K562 (cell line): ENCODE measurements around the gene KCND1. TPM values are rescaled to one million over a fixed set of nuclear protein-coding genes. Genes with fewer than 3 reads are reported as not detected.

ENCODE experiments used
- BACH1 ChIP-seq: fragments of 200-800 bp; sonication (Bioruptor generic); IDR thresholded peaks from 2 replicates; pipeline ENCODE4 v1.6.1; 2016; ENCODE audit warnings: missing genetic modification characterization, missing compliant biosample characterization
- CGGBP1 ChIP-seq: fragments of 250-450 bp; sonication (Bioruptor Pico); IDR thresholded peaks from 2 replicates; pipeline ENCODE4 v1.9.0; 2021; ENCODE audit warnings: mild to moderate bottlenecking
- ELF4 ChIP-seq: fragments of 450-650 bp; formaldehyde crosslinking; IDR thresholded peaks from 2 replicates; pipeline ENCODE4 v1.4.0; 2022; ENCODE audit warnings: missing genetic modification characterization
- MCM5 ChIP-seq: fragments of 450-650 bp; IDR thresholded peaks from 2 replicates; pipeline ENCODE4 v1.6.1; 2016; ENCODE audit warnings: low read depth
- PML ChIP-seq: IDR thresholded peaks from 2 replicates; pipeline ENCODE4 v1.6.1; 2012; ENCODE audit warnings: low read length, inconsistent platforms
- REST ChIP-seq, 2 experiments: fragments of 450-650 bp; formaldehyde crosslinking in 1 of 2; IDR thresholded peaks; 2 replicates each; pipeline versions ENCODE4 v1.4.0 to v1.6.1; 2014 to 2020; ENCODE audit warnings: mild to moderate bottlenecking in 2 of 2, borderline replicate concordance in 1 of 2, low read depth in 1 of 2
- SAP30 ChIP-seq: fragments of 200-600 bp; sonication (generic); IDR thresholded peaks from 2 replicates; pipeline ENCODE4 v1.6.1; 2012; ENCODE audit warnings: borderline replicate concordance, low read depth, mild to moderate bottlenecking, moderate library complexity, low read length, control low read depth, inconsistent platforms; ENCODE audit not compliant: insufficient read depth, poor library complexity, severe bottlenecking
- SMARCA4 ChIP-seq: fragments of 450-650 bp; IDR thresholded peaks from 2 replicates; pipeline ENCODE4 v1.6.1; 2016
- TGIF2 ChIP-seq: sonication (generic); formaldehyde crosslinking; IDR thresholded peaks from 2 replicates; pipeline ENCODE4 v1.8.1; 2022; ENCODE audit warnings: mild to moderate bottlenecking, missing genetic modification reagents, moderate library complexity
- ZBTB33 ChIP-seq: sonication (generic); formaldehyde crosslinking; IDR thresholded peaks from 2 replicates; pipeline ENCODE4 v1.8.1; 2023; ENCODE audit warnings: mild to moderate bottlenecking, missing genetic modification reagents
- ZNF23 ChIP-seq: fragments of 250-450 bp; sonication (Bioruptor Pico); IDR thresholded peaks from 2 replicates; pipeline ENCODE4 v1.4.0; 2020; ENCODE audit warnings: mild to moderate bottlenecking
- ZNF408 ChIP-seq: fragments of 250-450 bp; sonication (Bioruptor Pico); IDR thresholded peaks from 2 replicates; pipeline ENCODE4 v1.4.0; 2020; ENCODE audit warnings: low read depth, mild to moderate bottlenecking, moderate library complexity
- ZNF696 ChIP-seq: fragments of 250-450 bp; sonication (Bioruptor Pico); conservative IDR thresholded peaks from 2 replicates; pipeline ENCODE4 v1.4.0; 2020; ENCODE audit warnings: mild to moderate bottlenecking, moderate library complexity
- polyA plus RNA-seq, 8 experiments: library from polyadenylated mRNA; depleted of rRNA in 4 of 8; stranded (reverse) in 5 of 8; unstranded in 3 of 8; fragments of >200 nt; fragmentation: Nextera tagmentation in 2 of 8; fragmentation: Illumina TruSeq in 1 of 8; extraction: Ambion mirVana in 2 of 8; extraction: Trizol in 1 of 8; gene quantifications; 2 replicates each; pipeline versions ENCODE4 v1.2.1 to v1.2.3, GENCODE V29; 2011 to 2014; ENCODE audit warnings: inconsistent platforms in 1 of 8, missing spikeins in 1 of 8
- total RNA-seq, 7 experiments: library from RNA; depleted of rRNA in 6 of 7; stranded (reverse); fragments of >200 nt in 6 of 7; fragmentation: Illumina TruSeq in 2 of 7; extraction: Trizol in 2 of 7; gene quantifications; 2 replicates each; pipeline versions ENCODE4 v1.2.1 to v1.2.3, GENCODE V29; 2011 to 2021; ENCODE audit warnings: low replicate concordance in 1 of 7

KCND1 gene
- total and polyA plus RNA-seq, 9 of the 15 experiments (the other 6 are each of a cell fraction or from before 2014, with no cell fraction given), result 0.06 to 0.83 (median 0.39) TPM; not detected in 1

- no peak for TF ChIP-seq REST (IDR thresholded peaks at IDR 0.05; ENCODE audit: borderline replicate concordance)
- TF ChIP-seq REST (CRISPR knock-in tag; IDR thresholded peaks at IDR 0.05; ENCODE audit: low read depth), result peak; percentile 86; the same call in 1 of the 2 replicates
- TF ChIP-seq SMARCA4, result peak; percentile 29; the same call in 1 of the 2 replicates
- no peak for TF ChIP-seq ZNF23 (CRISPR knock-in tag)
- TF ChIP-seq CGGBP1 (CRISPR knock-in tag), result 0 out of 2 replicates have a peak, but pooled peaks have one; percentile 48
- TF ChIP-seq SAP30, result peak; percentile 92
- no peak for TF ChIP-seq MCM5
- no peak for TF ChIP-seq BACH1 (tag)
- TF ChIP-seq ZNF696 (CRISPR knock-in tag), result no peak
- peak; percentile 63; the same call in 1 of the 2 replicates for TF ChIP-seq ELF4 (CRISPR knock-in tag)
- TF ChIP-seq ZBTB33 (CRISPR knock-in tag), result no peak; the same call in 1 of the 2 replicates
- no peak for TF ChIP-seq ZNF408 (CRISPR knock-in tag)
- no peak for TF ChIP-seq TGIF2 (CRISPR knock-in tag)
- peak; percentile 70; the same call in 1 of the 2 replicates for TF ChIP-seq PML
These were observed 60.0 kb downstream of the KCND1 start, which contains the start of gene SLC35A2 (continued) for GRCh38 chrX:48911412-48912182.
